D341Med (cell line): ENCODE data around the gene ACTG2.
"Not testable (repeated sequence)": the region's sequence is repeated elsewhere in the genome, so short reads cannot be mapped to it uniquely, and the experiment has no call there.

ENCODE experiments used
- DNase-seq: peaks from one replicate; pipeline ENCODE4 v3.0.0; 2012; ENCODE audit warnings: low spot score

ACTG2 gene

DNA sequence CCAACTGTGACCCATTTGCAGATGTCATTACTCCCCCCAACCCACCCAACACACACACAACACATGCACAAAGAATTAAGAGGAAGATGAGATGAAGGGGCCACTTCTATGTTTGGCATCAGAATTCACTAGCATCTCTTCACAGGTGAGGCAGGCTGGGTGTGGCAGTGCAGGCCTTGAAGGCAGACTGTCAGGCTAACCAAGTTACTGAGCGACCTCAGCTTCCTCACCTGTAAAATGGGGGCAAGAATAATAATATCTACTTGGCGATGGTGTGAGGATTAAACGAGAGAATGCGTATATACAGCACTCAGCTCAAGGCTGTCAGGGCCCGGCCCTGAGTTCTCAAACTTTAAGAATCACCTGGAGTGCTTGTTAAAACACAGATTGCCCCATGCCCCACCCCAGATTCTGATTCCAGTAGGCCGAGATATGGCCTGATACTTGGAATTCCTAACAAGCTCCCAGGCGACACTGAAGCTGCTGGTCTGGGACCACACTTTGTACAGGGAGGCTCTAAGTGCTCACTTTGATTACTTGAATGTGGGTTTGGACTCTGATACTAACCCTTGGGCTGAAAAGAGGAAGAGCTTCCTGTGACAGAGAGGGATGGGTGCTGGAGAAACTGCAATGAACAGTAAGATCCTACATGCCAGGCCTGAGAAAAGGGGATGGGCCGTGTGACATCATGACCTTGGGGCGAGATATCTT lies 1.1 kb downstream of the ACTG2 start:
- no peak for DNase-seq

DNA sequence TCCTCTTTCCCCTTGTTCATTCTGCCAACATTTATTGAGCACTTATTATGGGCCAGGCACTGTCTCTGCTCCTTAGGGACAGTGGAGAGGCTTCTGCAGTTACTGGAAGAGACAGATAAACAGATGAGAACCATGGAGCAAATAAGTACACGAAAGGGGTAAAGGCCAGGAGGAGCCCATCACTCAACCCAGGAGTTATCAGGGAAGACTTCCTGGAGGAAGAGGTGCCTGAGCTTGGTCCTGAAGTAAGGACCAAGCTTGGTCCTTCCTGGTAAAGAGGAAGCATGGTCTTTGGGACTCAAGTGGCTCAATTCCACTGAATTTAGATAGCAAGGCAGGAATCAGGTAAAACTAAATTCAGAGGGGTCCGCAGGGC lies 1.7 kb downstream of the ACTG2 start:
- no peak for DNase-seq

DNA sequence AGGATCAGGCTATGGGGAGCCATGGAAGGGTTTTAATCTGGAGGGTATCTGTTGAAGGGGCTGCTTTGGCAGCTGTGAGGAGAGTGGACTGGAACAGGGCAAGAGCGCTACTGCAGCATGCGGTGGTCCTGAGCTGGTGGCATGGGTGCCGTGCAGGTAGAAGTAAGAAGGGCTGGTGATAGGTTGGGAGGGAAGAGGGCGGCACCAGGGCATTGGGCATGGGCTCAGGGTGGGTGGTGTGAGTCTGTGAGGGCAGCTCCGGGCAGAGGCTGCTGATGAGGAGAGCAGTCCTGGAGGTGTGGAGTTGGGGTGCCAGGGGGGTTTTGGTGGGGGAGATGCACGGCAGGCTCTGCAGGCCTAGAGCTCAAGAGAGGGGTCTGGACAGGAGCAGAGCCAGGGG lies 2.1 kb downstream of the ACTG2 start:
- no peak for DNase-seq

DNA sequence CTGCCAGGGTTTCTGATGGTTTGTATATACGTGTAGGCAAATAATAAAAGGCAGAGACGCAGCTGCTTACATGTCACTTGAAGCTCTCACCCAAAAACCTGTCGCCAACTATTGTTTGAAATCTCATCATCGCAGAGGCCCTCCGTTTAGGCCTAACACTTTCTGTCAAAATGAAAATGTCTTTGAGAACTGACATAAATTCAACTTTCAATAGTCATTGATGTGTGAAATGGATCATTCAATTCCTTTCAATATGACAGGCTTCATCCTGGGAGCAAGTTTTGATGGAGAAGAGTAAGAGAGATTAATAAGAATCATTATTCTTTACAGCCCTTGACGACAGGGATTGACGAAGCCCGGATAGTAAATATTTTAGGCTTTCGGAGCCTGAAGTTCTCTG lies 2.7 kb downstream of the ACTG2 start:
- no peak for DNase-seq

DNA sequence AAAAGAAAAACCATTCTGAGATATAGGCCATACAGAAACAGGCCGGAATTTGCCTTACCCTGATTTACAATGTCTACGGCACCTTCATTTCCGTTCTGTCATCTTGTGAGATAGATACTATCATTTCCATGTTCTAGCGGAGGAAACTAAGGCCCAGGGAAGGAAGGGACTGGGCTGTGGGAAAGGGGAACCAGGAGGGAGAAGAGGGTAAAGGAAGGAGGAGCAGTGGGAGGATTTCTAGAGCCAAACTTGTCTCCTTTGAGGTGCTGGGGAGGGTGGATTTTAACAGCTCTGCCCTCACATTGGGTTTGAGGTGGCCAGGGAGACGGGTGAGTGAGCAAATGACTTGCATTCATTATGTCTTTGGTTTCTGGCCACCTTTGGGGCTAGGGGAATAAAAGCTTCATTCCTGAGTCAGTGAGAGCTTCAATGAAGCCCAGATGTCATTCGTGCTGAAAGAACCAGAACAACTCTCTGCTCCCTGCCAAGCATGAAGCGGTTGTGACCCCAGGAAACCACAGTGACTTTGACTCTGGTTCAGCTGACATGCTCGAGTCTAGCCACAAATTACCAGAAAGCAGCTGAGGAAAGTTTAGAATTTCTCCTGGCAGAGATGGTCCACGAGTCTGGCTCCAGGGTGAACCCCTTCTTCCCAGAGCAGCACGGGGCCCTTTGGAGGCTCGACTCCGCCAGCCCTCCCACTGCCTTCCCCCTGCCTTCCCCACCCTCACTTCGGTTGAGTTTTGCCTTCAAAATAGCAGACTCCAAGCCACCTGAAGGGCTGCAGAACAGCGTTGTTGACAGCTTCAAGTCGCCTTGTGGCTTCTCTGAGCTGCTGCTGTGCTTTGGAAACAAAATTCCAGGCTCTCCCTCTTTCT lies 3.8 kb downstream of the ACTG2 start:
- no peak for DNase-seq

DNA sequence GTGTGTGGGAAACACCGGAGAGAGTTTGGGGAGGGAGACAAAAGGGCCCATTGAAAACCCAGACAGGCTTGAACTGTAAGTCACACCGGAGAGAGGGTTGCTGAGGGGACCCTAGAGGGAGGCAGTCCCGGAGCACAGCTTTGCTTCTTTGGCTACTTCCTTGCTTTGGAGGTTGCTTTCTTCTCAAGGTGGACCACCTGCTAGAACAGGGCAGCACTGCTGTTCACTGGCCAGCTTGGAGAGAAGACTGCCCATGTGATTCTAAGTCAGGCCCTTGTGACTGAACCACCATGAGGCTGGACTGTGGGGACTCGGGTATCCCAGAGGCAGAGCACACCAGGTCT lies 4.4 kb downstream of the ACTG2 start:
- DNase-seq: no peak

DNA sequence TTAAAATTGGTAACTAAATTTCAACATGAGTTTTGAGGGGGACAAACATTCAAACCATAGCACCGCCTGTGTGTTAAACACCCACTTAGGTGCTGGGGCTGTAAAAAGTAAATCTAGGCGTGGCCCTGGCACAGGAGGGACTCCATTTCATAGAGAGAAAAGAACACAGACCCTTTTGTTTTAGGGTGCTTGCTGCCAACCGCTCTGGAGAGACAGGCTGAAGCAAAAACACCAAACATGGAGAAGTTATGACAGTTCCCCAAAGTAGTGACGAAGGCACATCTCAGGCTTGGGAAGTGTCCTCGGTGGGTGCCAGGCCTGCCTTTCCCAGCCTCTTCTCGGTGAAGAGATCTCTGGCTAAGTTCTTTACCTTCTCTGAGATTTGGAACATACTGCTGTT lies 5.1 kb downstream of the ACTG2 start:
- DNase-seq: no peak

DNA sequence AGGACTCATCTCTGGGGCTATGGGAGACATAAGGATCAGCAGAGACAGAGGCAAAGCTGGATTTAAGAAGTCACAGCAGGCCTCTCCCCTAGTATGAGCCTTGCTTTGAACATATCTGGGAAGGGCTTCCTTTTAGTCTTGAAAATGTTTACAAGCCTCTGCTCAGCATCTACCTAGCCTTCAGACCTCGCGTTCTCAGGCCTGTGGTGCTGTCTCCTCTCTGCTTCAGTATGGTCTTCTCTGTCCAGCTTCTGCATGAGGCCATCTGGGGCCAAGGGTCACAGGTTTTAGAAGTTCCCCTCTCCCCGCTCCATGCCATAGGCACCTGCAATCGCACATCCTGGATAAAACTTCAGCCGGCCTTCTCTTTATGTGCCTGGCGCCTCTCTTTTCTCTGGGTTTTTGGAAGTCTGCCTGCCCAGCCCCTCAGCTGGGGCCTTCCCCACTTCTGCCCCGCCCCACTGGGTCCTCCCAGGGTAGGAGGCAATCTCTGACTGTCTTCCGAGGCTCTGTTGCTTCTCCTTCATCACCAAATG lies 7.1 kb downstream of the ACTG2 start:
- no peak for DNase-seq

DNA sequence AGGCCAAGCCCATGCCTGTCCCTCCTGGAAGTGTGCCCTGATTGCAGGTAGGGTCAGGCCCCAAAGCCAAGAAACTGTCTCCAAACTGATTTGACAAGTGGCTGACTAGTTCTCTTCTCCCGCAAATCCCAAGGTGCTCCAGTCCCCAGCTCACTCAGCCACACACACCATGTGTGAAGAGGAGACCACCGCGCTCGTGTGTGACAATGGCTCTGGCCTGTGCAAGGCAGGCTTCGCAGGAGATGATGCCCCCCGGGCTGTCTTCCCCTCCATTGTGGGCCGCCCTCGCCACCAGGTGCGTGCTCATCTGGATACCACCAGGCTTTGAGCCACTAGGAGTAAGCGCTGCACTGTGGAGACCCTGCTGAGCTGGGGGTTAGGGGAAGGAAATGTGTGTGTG lies 8.3 kb downstream of the ACTG2 start:
- no peak for DNase-seq

DNA sequence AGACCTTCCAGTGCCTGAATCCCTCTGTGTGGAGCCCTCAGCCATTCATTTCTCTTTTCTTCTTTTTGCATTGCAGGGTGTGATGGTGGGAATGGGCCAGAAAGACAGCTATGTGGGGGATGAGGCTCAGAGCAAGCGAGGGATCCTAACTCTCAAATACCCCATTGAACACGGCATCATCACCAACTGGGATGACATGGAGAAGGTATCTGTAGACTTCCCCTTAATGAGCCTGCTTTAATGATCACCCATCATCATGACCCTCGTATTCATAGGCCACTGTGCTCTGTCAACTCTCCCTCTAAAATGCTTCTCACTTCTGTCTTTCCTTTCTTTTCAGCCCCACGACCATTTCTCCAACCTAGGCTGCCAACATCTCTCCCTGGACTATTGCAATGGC lies 9.5 kb downstream of the ACTG2 start:
- no peak for DNase-seq

DNA sequence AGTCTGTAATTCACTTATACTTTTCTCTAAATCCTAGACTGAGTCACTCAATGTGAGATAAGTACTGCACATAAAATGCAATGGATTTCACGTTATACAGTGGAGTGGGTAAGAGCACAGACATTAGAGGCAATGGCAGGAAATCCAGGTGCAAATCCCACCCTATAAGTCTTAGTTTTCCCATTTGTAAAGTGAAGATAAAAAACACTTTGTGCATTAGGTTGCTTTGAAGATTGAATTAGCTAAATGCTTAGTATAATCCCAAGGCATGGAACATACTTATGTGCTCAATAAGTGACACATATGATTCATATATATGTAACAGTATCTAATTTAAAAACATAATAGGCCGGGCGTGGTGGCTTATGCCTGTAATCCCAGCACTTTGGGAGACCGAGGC lies 10.5 kb downstream of the ACTG2 start:
- DNase-seq: no peak

DNA sequence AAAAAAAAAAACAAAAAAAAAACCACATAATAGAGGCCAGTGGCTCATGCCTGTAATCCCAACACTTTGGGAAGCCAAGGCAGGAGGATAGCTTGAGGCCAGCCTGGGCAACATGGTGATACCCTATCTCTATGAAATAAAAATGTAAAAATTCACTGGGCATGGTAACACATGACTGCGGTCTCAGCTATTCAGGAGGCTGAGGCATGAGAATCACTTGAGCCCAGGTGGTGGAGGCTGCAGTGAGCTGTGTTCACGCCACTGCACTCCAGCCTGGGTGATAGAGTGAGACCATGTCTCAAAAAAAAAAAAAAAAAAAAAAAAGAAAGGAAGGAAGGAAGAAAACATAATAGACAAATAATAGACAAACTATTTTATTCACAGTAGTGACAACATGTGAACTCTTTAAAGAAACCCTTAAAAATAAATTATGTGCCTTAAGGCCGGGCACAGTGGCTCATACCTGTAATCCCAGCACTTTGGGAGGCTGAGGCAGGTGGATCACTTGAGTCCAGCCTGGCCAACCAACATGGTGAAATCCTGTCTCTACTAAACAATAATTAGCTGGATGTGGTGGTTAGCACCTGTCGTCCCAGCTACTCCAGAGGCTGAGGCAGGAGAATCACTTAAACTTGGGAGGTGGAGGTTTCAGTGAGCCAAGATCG lies 11.3 kb downstream of the ACTG2 start:
- not testable (repeated sequence) for DNase-seq

DNA sequence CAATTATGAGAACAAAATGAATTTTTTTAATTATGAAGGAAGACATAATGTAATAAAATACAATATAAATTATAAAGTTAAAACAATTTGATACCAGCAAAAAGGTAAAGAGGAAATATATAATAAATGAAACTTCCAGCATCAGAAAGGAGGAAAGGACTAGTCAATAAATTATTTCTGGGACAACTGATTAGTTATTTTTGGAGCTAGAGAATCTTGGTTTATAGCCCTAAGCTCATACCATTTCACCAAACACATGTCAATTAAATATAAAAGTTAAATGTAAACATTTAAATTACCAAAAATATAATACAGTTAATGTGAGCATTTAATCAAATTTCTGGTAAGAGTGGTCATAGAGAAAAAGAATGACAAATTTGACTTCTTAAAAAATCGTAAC lies 12.1 kb downstream of the ACTG2 start:
- no peak for DNase-seq

DNA sequence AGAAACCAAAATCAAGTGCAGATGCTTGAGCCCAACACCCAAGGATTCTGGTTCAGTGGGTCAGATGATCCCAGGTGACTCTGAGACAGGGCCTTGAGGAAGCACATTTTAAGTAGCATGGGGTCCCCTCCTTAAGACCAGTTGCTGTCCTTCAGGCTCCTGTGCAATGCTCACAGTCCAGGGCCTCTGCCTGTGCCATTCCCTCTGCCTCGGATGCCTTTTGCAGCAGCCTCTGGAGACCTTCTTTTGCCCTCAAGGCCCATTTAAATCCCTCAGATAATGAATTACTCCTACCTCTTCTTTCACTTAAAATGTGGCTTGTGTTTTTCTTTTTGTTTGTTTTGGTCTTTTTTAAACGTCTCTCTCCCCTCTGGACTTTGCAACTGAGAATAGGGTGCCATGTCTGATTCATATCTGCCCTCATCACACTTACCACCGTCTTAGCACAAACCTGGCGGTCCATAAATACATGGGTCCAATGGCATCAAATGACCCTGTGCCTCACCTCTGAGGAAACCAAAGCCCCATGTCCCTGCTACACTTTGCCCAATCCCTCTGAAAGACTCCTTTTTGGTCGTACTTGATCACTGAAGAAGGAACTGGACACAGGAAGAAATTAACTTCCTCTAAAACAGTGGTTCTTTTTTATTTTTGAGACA lies 14.2 kb downstream of the ACTG2 start:
- DNase-seq: no peak

DNA sequence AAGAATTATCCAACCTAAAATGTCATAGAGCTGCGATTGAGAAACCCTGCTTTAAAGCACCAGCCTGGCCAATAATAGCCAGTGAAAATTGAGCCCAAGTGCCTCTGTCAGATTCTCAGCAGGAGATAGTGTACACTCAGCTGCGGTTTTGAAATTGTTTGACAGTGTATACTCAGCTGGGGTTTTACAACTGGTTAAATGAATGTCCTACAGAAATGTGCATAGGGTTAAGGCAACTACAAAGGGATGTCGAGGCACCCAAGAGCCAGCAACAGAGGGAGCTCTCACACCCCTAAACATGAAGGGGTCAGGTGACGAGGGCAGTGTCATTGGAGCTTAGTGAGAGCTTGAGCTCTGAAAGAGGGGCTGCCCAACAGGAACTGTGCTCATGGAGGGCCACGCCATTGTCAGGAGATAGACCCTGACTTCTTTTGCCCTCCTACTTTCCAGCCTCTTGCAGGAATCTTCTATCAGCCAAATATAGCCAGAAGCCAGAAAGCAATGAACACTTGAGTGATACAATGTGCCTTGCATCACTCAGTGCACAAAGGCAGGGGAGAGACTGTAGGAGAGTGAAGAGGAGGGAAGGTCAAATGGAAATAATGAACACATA lies 15.1 kb downstream of the ACTG2 start:
- DNase-seq: peak; percentile 43

DNA sequence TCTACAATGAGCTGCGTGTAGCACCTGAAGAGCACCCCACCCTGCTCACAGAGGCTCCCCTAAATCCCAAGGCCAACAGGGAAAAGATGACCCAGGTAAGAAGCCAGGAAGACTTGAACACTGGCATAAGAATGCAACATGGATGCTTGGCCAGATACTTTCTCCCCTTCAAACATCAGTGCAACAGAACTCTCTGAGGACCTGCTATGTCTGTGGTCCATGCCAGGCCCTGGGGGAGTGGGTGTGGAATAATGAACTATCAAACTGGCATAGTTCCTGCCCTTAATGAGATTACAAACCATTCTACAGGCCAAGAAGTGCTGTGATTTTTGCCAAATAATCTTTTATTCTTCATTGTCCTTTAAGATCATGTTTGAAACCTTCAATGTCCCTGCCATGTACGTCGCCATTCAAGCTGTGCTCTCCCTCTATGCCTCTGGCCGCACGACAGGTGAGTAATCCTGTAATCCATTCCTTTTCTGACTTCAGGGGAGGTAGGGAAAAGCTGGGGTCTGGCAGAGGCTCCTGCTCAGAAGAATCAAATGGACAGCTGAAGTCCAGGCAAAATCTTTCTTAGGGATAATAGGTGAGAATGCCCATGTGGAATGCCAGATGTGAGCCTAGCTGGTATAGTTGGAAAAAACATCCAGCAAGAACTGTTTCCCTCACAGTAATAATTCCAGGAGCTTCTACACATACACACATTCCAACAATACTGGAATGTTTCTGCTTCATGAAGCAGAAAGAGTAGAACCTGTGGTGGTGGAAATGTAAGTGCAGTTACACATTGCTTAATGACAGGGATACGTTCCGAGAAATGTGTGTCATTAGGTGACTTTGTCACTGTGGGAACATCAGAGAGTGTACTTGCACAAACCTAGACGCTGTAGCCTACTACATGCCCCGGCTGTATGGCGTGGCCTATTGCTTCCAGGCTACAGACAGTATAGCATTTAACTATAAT lies 16.2 kb downstream of the ACTG2 start:
- no peak for DNase-seq

DNA sequence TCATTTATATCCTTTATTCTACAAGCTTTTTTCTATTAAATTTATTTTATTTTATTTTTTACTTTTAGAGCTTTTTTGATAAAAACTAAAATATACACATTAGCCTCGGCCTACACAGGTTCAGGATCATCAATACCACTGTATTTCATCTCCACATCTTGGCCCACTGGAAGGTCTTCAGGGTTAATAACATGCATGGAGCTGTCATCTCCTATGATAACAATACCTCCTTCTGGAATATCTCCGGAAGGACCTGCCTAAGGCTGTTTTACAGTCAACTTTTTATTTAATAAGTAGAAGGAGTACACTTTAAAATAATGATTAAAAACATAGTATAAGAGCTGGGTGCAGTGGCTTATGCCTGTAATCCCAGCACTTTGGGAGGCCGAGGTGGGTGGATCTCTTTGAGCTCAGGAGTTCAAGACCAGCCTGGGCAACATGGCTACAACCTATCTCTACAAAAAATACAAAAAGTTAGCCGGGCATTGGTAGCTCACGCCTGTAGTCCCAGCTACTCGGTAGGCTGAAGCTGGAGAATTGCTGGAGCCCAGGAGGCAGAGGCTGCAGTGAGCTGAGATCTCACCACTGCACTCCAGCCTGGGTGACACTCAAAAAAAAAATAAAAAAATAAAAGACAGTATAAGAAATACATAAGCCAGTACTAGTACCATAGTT lies 18.2 kb downstream of the ACTG2 start:
- no peak for DNase-seq

DNA sequence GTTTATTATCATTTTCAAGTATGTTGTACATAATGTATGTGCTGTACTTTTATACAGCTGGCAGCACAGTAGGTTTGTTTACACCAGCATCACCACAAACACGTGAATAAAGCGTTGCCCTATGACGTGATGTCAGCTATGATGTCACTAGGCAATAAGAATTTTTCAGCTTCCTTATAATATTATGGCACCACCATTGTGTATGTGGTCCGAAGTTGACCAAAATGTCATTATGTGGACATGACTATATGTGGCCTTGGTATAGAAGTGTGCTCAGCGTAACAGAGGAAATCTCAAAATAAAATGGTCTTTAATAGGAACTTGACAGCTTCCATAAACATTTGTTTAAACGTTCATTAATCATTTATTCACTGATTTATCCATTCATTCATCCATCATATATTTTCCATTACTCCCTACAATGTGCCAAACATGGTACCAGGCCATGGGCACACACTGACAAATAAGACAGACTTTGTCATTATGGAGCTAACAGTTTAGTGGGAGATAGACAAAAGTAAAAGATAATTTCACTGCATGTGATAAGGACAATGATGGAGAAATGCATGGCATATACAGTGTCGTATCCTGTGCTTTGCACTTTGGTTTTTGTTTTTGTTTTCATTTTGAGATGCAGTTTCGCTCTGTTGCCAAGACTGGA lies 18.9 kb downstream of the ACTG2 start:
- DNase-seq: no peak

DNA sequence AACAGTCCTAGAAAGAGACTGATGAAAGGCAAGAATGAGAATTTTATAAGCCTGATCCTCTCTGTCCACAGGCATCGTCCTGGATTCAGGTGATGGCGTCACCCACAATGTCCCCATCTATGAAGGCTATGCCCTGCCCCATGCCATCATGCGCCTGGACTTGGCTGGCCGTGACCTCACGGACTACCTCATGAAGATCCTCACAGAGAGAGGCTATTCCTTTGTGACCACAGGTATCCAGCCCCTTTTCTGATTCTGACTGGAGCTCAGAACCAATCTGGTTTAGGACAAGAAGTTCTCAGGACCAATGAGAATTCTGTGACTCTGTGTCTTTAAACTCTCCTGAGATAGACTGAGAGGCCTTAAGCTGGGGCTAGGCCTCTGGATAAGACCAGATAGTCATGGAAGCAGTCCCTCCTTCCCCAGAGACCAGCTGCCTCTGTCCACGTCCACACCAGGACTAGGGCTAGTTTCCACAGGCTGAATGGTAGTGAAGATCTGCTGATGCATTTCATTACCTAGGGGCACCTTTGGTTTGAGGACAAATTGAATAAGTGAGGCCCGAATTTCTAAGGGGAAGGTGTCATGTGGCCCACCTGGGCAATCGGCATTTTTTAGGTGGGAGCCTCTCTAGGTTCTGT lies 20.7 kb downstream of the ACTG2 start:
- no peak for DNase-seq
